HG03175 (cell line): Measurements from ENCODE around the gene UEVLD.
A peak's percentile ranks its signal among the peaks of the same experiment; 100 is the strongest.
"Not testable (repeated sequence)": the region's sequence is repeated elsewhere in the genome, so short reads cannot be mapped to it uniquely, and the experiment has no call there.

Experiments used
- ATAC-seq: cut with Tn5 transposase; IDR thresholded peaks from one replicate; pipeline ENCODE4 v1.9.1; 2021; ENCODE audit warnings: mild to moderate bottlenecking, moderate library complexity; ENCODE audit not compliant: unreplicated experiment

UEVLD gene

DNA sequence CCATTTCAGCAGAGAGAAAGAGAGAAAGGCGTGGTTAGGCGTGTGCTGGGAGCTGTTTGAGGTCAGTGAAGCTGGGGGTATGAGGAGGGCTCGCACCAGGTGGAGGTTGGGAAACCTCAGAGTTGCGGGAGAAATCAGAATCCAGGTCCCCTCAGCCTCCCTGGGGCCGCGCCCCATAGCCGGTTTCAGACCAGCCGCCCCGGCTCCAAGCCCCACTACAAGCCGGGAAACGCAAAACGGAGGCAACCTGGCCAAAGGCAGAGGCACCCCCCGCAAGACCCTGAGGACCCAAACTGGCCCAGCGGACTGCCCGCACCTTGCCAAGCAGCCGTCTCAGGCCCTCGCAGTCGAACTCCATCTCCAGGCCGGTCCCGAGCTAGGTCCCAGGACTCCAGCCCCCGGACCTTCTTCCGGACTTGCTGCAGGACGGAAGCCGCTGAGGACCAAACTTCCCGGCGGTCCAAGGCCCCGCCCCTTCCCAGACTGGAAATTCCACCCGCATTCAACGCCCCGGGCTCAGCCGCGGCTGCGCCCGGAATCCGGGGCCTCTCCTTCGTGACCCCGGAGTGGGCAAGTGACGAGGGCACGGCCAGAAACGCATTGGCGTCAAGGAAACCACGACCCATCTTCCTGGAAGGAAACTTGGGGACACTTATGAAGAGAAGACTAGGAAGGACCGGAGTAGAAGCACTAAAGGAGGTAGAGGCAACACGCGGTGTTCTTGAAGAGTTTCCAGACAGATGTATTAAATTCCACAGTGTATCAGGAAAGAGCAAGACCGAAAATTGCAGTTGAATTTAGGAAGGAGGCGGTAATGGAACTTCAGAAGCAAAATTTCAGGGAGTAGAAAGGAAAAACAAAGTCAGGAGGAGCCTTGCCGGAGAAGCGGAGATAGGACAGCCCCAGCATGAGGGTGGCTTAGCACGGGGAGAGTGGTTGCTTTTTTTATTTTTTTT lies at the start of gene UEVLD:
Gene UEVLD (minus strand): TSS at position 438 of the 956 bp plus-strand sequence. CDS start 80 bp downstream, at position 358.
- ATAC-seq = peak; percentile 52

DNA sequence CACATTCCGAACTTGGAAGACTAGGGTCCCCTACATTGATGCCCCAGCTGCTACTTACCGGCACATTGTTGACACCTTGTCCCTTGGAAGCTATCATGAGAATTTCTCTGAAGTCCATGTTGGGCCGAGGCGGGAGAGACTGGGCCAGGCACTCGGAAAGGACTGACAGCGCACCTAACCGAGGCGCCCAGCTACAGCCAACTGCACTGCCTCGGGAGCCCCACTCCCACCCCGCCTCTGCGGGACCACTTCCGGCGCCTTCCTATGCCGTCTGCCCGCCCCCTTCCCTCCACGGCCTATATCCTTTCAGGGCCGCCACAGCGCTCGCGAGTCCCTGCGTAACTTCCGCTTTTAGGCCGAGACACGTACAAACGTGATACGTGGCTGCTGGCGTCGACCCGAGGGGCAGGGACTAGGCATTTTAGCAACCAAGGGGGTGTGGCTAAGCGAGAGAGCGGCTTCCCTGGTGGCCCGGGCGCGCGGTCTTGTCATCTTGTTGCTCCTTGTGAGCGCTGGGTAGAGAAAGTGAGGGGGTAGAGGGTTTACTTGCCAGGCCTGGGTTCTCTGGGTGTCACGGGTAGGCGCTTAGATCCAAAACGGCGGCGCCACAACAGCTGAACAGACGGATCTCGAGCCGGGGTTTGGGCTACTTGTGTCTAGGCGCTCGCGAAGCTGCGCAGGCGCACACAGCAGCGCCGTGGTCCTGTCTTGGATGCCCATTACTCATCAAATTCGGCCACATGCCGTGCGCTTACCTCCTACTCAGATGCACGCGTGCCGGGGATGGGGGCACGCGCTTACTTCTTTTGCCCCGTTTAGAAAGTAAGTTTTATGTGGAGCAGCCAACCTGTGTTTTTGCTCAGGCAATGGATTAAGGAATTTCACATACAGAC lies 45.9 kb upstream of the UEVLD start, which contains the start of gene SPTY2D1:
Gene SPTY2D1 (minus strand): TSS at position 203 of the 893 bp plus-strand sequence. CDS start 85 bp downstream, at position 118.
- peak; percentile 95 for ATAC-seq

DNA sequence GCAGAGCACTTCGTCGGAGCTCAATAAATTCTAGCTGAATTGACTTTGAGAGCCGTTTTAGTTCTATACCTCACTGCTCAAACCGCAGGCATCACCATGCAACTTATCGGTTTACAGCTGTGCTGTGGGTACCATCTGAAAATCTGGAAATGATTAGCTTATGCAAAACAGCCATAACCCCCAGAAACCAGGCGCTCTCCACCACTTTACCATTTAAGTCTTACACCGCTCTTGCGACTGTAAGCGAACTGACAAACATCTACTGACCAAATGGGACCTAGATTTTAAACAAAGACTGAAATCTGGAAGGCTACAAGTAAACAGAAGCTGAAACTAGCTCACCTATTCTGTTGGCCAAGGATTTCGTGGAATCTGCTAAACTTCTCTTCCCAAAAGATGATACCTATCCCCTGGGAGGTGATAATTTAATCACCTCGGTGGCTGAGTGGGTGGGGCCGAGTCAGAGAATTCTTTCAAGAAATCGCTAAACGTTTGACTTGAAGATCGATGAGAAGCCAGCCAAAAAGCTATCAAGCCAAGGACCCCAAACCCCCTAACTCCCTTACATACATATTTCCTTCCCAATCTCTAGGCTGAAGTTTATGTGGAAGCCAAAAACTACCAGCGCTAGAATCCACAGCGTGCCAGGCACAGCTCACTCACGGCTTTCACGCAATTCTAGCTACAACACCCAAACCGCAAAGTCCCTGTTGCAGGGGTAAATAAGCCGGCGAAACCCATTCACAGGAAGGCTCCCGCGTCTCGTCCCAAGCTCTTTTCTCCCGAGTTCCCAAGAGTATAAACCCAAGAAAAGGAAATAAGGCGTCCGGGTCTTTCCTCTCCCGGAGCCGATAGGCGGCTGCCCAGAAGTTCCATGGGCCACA lies 45.0 kb upstream of the UEVLD start:
- ATAC-seq = peak; percentile 65

DNA sequence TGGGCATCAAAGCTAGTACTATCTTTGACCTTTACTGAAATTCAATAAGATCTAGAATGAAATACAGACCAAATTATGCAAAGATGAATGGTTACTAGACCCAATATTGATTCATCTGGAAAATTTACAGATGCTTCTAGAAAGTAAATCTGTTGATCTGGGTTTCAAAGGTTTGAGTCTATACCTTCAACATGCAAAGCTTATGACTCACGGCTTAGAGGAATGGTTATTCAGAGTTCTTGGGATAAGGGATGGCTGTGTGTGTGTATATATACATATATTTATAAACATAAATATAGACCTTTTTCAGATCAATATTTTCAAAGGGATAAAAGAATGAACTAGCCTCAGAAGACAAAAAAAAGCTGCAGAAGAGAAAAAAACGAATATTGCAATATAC lies 44.3 kb upstream of the UEVLD start:
- ATAC-seq = no peak

DNA sequence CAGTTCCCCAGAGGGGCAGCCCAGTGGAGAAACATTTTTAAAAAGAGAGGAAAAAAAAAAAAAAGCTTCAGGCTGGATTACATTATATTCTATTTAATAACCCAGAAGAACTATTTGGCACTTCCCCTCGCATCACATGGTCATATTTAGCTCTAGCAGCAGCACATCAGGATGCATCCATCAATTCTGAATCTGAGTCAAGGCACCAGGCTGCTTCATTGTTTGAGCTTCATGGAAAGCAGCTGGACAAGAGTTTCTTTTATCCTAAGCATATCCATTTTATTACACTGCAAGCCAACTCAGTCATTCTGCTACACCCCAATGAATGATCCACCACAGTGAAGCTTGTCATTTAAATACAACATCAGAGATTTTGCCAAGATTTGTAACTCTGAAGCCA lies 35.6 kb upstream of the UEVLD start:
- no peak for ATAC-seq

DNA sequence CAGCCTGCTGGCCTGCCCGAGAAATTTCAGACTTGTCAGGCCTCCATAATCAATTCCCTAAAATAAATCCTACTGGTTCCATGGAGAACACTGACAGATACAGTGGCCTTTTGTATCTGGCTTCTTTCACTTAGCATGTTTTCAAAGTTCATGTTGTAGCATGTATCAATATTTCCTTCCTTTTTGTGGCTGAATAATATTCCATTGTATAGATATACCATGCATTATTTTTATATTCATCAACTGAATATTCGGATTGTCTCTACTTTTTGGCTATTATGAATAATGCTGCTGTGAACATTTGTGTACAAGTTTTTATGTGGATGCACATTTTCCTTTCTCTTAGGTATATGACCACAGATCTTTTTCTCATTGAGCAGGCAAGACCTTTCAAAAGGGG lies 35.2 kb upstream of the UEVLD start:
- ATAC-seq = no peak

DNA sequence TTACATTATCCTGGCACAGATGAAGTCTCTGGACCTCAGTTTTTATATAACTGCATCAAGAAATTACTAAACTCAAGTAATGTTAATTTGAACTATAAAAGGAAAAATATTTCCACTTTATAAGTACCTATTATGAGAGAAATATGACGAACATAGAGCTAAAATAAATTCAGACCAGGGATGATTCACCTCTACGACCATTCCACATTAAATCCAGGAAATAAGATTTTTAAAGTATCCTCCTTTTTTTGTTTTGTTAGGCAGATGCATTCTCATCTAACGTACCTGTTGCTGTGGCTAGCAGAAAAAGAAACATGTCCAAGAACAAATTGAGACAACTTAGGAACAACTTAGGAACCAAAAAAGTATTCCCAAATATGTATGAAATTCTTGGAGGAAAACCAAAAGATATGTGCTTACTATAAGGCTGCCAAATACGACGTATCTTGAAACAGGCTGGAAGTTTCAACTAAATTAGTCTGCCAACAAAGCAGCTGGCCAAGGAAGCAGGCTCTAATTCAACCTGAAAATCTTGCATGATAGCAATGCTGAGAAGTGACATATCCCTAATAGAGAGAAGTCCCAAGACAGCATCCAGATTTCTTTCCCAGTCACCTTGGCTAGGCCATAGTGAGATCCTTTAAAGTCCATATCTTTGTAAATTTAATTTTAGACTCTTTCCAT lies 29.9 kb upstream of the UEVLD start:
- no peak for ATAC-seq

DNA sequence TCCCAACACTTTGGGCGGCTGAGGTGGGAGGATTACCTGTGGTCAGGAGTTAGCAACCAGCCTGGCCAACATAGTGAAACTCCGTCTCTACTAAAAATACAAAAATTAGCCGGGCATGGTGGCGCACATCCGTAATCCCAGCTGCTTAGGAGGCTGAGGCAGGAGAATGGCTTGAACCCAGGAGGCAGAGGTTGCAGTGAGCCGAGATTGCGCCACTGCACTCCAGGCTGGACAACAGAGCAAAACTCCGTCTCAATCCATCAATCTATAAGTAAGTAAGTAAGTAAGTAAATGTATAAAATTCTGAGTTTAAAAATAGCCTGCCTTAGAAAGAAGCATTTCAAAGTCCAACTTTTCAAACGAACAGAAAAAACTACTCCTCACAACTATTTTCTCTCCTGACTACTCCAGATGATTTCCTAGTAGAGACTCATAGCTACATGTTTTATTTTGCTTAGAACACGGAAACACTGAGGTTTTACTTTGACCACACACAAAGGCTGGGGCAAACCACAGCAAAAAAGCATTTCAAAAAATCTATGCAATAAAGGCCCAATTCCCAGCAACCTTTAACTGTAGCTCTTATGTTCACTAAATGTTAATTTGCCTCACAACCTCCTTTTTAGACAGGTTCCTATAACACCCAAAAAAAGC lies 29.3 kb upstream of the UEVLD start:
- no peak for ATAC-seq

DNA sequence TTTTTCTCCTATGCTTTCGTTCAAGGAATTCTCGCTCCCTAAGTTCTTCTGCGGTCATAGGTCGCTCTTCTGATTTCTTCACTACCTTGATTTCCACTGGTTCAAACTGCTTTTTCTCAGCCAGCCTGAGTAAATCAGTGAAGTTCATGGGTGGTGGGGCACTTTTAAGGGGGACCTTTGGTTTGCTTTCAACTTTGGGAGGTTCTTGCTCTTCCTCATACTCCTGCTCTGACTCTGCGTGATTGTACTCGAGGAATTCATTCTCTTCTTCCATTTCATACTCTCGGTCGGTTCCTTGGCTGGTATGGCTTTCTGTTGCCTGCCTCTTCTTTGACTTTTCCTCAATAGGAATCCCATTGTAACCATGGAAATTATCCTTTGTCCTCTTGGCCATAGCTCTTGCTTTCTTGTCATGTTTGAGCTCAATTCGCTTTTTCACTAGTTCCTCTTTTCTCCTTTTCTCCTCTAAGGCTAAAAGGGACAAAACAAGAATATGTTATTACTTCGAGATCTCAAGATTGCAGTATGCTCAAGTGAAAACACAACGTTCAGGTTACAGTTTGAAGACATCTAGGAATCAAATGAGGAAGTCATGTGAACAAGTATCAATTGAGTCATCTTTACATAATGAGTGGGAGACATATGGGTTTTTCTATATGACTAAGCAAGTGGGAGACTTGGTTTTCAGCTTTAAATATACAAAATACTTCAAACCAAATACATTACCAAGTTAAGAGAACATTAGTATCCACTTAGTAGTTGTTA lies 27.3 kb upstream of the UEVLD start:
- peak; percentile 96 for ATAC-seq

DNA sequence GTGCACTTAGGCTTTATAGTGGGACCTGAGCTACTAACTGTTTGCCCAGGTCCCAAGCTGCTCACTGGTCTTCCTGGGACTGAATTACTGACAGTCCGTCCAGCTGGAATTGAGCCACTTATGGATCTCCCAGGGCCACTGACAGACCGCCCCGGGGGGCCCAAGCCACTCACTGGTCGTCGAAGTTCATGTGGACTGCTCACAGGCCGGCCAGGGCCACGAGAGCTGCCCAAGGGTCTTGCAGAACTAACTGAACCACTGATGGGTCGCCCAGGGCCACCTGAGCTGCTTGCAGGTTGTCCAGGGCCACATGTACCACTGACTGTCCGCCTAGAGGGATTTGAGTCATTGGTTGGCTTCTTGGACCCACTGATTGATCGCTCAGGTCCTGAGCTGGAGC lies 26.1 kb upstream of the UEVLD start:
- ATAC-seq = no peak

DNA sequence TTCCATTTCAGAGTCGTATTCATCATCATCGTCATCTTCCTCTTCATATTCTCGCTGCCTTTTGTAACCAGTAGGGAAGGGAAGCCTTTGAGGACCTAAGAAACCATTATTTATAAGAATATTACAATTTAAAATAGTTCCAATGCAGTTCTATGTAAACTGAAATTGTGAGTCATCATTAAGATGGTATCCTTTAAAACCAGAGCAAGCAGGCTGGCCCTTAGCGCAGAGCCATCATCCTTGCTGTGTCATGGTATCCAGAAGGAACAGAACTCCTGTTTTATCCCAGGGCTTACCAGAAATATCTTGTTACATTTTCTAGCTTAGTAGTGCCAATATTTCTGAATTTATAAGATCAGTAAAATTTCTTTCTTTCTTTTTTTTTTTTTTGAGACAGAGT lies 23.9 kb upstream of the UEVLD start:
- no peak for ATAC-seq

DNA sequence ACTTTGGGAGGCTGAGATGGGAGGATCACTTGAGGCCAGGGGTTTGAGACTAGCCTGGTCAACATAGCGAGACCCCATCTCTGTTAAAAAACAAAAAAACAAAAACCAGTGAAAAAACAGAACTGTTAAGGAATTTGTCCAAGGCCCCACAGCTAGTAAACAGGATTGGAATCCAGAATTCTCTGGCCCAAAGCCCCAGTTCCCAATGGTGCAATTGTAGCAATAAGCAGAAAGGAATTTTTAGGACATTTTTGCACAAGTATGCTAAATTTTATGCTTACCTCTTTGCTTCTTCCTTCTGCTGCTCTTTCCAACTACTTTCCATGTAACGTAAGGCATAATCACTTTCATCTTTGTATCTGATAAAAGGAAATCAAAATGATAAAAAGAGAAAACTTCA lies 22.7 kb upstream of the UEVLD start:
- ATAC-seq = no peak

DNA sequence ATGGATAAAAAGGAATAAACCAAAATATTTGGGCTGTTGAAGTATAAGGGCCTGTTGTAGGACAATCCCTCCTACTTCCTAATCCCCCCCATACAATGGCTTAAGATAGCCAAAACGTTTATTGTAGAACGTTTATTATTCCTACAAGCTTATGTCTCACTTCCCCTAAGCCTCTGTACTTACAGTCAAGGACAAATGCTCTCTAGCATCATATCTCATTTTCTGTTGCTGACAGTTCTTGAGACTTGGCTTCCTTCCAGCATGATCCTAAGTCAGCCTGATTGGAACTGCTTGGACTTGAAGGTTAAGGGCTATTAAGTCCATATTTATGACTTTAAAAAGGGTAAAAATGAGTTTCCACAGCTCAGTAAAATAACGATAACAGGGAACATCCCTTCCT lies 19.8 kb upstream of the UEVLD start:
- ATAC-seq = no peak

DNA sequence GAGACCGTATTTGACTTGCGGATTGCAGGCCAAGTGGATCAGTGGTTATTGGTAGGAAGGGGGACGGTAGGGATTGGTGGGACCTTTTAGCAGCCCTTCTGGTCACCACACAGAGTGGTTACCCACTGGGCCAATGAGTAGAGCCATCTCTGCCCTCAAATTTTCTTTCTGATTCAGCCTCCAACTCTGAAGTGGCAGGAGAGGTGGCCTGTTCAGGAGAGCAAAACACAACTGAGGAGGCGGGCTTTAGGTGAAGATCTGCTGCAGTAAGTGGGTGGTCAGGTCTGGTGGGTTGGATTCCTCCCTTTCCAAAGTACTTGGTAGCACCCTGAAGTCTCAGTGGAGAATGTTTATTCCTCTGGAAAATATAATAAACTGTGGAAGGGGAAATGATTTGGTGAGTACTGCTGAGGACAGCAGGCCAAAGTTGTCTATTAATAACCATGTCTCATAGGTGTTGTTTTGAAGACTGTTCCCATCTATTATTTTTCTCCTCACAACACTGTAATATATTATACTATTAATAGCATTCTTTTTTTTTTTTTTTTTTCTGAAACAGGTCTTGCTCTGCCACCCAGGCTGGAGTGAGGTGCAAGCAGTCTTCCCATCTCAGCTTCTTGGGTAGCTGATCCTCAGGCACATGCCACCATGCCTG lies 12.5 kb upstream of the UEVLD start:
- ATAC-seq = no peak

DNA sequence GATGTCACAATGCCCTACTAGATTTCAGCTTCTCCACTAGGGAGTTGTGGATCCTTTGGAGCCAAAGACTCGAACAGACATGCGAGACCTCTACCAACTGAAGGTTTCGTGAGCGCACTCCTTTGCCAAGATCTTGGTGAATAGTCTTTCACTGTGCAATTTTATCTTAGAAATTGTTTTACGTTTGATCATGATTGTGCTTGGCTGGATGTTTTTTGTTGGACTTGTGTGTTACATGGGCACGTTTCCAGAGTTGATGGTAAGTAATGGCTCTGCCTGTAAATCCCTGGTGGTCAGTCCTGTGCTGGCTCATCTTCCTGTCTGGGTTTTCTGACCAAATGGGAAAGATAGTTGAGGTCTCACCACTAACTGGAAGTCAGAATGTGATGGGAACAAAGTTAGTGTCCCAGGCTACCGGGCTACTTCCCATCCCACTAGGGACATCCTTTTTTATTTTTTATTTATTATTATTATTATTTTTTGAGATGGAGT lies 11.3 kb upstream of the UEVLD start, which contains the start of gene MISFA:
Gene MISFA (plus strand): TSS at position 51 of the 492 bp plus-strand sequence. CDS start 140 bp downstream, at position 191.
- no peak for ATAC-seq

DNA sequence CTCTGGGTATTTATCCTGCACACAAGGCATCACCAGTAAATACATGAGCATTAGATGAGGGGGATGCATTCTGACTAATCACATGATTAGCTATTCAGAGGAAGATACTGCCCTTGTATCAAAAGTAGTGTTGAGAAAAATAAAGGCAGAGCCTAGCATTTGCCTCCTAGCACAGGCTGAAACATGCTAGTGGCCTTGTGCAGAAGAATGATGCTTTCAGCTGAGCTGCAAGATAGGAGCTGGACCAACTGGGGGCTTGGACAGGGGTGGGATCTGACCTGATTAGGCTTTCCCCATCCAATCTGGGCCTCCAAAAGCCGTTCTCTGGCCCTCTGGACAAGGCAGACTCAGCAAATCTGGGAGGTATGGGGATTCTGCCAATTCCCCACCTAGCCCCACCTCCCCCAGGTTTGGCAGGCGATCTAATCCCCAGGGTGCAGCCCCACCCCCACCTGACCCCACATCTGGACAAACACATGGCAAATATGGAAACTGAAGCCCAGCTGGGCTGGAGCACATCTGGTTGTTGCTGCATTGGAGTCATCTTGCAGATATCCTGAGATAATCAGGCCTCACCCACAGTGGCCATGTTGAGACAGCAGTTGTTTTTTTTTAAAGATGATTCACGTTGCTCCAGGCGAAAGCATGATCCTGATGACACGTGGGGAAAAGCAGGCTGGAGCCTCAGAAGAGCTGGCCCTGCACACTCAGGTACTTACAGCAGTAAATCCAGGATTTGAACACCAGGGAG lies 6.6 kb upstream of the UEVLD start:
- ATAC-seq = no peak

DNA sequence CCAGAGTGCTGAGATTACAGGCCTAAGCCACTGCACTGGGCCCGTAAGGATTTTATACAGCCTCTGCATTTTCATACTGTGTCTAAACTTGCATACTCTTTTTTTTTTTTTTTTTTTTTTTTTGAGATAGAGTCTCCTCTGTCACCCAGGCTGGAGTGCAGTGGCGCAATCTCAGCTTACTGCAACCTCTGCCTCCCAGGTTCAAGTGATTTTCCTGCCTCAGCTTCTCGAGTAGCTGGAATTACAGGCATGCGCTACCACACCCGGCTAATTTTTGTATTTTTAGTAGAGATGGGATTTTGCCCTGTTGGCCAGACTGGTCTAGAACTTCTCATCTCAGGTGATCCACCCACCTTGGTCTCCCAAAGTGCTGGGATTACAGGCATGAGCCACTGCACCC lies 5.6 kb upstream of the UEVLD start:
- not testable (repeated sequence) for ATAC-seq
